ENCODE data around the gene SMAP2.

SMAP2 gene

DNA sequence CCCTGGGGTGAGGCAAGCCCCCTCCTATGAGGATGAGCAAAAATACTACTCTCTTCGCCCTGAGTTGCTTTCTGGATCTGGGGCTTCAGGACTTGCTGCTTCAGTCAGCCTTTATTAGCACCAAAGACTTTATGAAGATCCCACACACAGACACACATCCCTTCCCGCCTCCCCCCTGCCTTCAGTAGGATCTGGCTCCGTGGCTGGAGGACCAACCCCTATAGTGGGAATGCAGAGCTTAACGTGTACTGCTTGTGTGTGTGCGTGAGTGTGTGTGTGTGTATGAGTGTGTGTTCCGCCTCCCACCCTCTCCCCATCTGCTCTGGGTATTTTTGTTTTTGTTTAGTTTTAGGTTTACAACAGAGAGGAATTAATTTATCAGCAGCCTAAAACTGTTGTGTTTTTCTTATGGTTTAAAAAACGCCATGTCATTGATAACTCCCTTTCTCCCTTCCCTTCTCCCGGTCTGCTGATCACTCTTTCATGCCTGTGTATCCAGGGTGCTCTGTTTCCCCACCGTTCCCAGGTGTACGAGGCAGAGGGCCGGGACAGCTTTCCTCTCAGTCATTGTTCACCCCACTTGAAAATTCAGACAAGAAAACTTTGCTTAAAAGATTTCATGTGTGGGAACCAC lies 49.2 kb downstream of the SMAP2 start:
- DNase-seq = no peak

- DNase-seq = no peak
Observed at GRCh38 chr1:40423264-40423642, 49.7 kb downstream of the SMAP2 start.

GRCh38 chr1:40423951-40424618 lies 50.6 kb downstream of the SMAP2 start:
- no peak for DNase-seq

GRCh38 chr1:40425198-40425597 lies 51.7 kb downstream of the SMAP2 start:
- no peak for DNase-seq

- DNase-seq = no peak
Observed at GRCh38 chr1:40431385-40431784, 57.9 kb downstream of the SMAP2 start.

- DNase-seq = no peak
Observed at GRCh38 chr1:40432644-40433390, 59.3 kb downstream of the SMAP2 start.

DNA sequence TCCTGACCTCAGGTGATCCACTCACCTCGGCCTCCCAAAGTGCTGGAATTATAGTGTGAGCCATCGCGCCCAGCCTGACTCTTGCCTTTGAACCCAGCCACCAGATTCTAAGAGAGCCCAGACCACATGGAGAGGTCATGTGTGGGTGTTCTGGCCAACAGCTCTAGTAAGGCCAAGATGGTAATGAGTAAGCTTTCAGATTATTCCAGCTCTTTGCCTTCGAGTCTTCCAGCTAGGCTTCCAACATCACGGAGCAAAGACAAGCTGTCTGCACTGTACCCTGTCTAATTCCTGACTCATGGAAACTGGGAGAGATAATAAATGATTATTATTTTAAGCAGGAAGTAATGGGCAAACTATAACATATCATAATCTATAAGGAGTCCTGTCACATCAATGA lies 61.9 kb downstream of the SMAP2 start:
- no peak for DNase-seq

DNA sequence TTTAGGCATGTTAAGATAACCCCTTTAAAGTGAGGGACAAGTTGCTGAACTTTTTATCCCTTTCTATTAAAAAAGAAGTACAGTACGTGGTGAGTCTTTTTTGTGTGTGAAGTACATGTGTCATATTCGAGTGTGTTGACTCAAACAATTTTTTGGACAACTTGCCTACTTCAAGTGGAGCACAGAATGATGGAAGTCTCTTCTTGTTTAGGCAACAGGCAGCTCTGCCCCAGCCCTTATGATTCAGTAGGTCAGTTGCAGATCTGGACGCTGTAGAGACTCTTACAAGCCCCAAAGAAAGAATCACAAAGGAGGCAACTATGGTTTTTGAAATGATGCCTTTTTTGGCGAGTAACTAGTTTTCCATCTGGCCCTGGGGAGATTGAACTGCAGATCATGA lies 62.3 kb downstream of the SMAP2 start:
- no peak for DNase-seq

DNA sequence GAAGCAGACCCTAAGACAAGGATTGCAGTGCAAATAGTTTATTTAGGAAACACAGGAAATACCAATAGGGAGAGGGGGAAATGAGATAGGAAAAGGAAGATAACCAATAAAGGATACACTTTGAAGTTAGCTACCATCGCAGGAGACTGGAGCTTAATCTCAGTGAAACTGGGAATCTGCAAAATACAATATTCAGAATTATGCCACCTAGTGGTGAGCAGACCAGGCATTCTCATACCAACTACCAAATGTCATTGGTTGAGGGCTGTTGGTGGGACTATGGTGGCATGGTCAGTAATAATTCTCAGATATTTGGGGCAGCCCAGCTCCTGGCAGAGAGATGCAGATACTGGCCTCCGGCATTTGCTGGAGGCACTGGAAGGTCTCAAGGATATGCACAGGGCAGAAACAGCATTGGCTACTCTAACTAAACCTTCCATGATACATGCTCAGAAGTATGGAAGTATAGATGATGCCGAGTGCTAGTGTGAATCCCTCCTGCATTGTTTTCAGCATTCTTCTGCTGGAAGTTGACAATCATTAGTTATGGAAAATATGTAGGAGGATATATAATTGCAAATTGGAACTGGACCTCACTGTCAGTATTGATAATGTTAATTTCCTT lies 65.0 kb downstream of the SMAP2 start:
- DNase-seq = peak in 1 of 2 experiments; percentile 19

GRCh38 chr1:40439247-40439646 lies 65.7 kb downstream of the SMAP2 start:
- DNase-seq = no peak

GRCh38 chr1:40449684-40450494 lies 76.4 kb downstream of the SMAP2 start, which contains the start of gene ZFP69B:
Gene ZFP69B, plus strand, starts transcription at chr1:40450476. Its CDS starts 486 bp downstream, at chr1:40450962.
- DNase-seq = peak; percentile 92

- DNase-seq = peak; percentile 80 to 85
Observed at GRCh38 chr1:40450495-40451237, 77.1 kb downstream of the SMAP2 start.

GRCh38 chr1:40451238-40451585 lies 77.7 kb downstream of the SMAP2 start:
- no peak for DNase-seq

DNA sequence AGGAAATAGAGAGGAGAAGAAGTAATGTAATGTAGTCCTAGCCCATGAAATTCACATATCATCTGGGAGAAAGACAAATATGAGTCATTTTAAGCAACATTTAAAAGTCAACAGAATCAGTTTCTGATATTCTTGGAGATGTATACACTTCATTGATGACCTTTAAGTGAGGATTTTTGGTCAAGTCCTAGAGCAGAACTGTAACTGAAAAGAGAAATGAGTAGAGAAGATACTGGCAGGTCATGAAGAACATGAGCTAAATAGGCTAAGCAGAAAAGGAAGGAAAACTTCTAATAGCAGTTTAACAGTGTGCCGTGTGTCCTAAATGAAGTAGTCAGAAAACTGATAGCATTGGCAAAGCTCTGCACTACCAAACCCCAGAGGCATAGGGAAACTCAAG lies 81.3 kb downstream of the SMAP2 start:
- no peak for DNase-seq

DNA sequence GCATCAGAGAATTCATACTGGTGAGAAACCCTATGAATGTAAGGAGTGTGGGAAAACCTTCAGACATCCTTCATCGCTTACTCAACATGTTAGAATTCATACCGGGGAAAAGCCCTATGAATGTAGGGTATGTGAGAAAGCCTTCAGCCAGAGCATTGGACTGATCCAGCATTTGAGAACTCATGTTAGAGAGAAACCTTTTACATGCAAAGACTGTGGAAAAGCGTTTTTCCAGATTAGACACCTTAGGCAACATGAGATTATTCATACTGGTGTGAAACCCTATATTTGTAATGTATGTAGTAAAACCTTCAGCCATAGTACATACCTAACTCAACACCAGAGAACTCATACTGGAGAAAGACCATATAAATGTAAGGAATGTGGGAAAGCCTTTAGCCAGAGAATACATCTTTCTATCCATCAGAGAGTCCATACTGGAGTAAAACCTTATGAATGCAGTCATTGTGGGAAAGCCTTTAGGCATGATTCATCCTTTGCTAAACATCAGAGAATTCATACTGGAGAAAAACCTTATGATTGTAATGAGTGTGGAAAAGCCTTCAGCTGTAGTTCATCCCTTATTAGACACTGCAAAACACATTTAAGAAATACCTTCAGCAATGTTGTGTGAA lies 89.5 kb downstream of the SMAP2 start:
- DNase-seq = no peak

GRCh38 chr1:40469327-40469726 lies 95.8 kb downstream of the SMAP2 start:
- no peak for DNase-seq
